Head of caudate nucleus (tissue), 42 donors: Measurements from ENCODE around the gene MLIP.
A peak's percentile ranks its signal among the peaks of the same experiment; 100 is the strongest.

ENCODE experiments used
- DNase-seq, 42 donors: peaks; one replicate each; pipeline versions ENCODE4 v3.0.0 to v3.0.0-alpha.2; 2020 to 2021; ENCODE audit warnings: mixed read lengths in 7 of 42
- intact Hi-C: fragments of 100-400 bp; cut with DNase I; formaldehyde crosslinking; loops from one replicate; pipeline ENCODE4 v1.15.0; 2022

Gene MLIP

DNA sequence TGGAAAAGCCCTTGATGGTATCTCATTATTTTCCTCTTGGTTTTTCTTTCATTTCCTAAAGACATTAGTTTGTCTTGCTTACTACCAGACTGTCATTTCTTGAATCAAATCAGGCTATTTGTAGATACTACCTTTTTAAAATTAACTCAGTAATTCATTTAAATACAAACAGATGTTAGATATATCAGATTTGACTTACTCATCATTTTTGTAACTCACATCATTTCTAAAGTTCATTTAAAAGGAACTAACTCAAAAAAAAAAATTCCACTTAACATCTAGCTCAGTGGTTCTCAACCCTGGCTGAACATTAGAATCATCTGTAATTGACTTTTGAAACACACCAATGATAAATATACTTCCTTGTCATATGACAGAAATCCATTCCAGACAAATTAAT lies 148.8 kb downstream of the MLIP start:
- no peak for DNase-seq
- intact Hi-C loops: no loop called here

DNA sequence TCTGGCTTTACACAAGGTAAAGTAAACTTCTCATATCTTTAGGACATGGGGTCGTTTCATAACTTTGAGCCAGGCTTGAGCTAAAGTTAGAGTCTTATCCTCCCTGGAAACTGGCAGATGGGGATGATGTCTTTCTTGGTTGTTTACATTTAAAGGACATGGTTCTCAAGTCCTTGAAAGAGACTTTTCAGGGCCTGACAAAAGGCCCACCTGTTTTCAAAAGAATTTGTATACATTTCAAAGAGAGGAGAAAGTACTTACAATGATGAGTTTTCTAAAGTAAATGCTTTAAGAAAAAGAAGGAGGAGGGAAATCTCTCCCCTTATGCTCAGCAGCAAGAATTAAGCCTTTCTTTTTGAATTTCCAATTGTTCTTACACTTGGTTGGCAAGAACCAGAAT lies 151.3 kb downstream of the MLIP start:
- DNase-seq: no peak
- intact Hi-C loops: no loop called here

DNA sequence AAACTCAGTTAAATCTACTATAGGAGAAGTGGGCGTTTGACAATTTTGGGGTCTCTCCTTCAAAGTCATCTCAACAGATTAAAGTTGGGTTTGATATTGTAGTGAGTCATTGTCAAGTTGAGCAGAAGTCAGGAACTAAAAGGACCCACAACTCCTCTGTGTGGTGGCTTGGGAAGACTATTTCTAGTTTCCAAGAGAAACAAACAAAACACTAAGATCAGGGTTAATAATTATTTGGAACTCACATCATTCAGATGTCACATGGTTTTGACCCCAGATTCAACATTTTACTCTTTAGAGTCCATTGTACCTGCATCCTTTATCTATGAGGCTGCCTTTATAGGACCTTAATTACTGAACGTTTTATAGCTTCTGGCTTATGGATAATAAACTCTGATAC lies 151.7 kb downstream of the MLIP start:
- DNase-seq: no peak
- intact Hi-C loops: no loop called here

DNA sequence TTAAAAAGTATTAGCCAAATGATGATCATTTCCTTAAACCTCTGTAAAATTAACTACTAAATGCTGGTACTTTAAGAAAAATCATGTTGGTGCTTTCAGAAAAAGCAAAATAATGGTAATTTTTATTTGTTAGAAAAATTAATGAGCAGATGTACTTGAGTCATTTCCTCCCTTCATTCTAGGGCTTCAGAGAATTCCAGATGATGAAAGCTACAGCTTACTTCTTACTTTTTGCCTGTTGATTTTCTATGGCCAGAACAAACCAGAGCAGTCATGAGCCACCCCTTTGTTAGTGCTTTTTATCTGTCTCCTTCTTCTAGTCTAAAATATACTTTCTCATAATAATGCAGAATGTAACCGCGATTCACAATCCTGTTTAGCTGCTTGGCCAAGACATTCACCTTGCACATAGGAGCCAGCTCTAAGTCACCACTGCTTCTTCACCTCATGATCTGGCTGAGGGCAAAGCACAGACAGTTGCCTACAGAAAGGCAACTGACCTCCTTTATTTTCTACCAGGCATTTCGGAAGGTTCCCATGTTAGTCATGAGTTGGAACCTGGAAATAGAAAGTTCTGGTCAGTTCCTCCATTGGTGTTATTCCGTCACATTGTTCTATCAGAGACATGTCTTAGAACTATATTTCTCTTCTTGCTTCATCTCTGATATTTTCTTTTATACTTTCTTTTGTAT lies 153.5 kb downstream of the MLIP start:
- no peak for DNase-seq
- intact Hi-C loops: no loop called here

DNA sequence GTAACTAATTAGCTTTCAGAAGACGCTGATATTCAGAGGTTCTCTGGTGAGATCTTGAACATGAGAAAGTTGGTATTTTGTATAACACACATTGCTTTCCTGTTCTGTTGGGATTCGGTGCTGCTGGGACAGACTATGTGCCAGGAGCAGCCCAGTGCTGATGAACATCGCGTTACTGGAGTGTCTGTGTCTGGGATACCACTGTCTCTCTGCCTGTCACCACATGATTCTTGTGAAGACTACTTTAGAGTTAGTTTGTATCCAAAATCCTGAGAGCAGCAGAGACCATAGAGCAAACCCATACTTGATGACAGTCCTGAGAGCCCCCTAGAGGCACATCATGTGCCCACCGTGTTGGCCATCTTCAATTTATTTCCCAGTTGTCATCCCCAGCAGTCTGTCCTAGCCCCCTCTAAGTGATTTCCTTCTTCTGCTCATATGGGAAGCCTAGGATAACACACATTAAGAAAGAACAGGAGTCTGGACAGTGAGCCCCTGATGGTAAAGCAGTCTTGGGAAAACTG lies 155.2 kb downstream of the MLIP start:
- intact Hi-C loops: no loop called here
- no peak for DNase-seq

DNA sequence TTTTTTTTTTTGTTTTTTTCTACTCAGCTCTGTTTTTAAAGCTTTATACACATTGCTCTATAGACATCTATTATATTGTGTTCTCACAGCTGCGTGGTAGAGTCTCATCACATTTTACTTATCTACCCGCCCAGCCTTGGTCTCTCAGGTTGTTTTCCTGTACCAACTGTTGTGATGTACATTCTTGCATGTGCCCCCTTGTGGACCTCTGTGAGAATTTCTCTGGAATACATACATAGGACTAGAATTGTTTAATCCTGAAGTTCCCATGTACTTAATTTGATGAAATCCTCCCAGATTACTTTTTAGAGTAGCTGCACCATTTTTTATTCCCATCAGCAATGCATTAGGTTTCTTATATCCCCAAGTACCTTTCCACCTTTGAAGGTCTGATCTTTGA lies 156.6 kb downstream of the MLIP start:
- intact Hi-C loops: no loop called here
- peak in 2 of 42 donors; percentile 12 for DNase-seq

DNA sequence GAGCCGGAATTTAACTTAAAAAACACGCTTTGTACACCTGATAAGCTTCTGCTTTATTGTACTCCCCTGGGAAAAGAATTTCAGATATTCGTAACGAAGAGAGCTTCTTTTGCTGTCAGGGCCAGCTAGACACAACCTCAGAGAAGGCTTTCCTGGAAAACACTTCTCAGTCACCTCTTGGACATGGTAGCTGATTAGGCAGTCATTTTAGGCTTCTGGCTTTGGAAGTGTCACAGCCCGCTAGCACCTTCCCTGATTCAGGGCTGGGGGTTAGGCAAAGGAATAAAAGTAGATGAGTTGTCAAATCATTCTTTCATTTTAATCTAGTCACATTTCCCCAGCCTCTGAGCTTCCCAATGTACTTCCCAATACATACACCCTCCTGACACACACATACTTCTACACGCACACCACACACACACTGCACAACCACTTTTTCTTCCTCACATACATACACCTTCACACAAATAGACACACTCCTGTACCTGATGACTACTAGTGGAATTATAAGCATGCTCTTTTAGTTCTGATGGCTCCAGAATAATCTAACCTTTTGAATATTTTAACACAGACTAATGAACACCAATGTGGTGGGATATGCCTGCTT lies 162.1 kb downstream of the MLIP start:
- DNase-seq: no peak
- intact Hi-C loops: no loop called here

DNA sequence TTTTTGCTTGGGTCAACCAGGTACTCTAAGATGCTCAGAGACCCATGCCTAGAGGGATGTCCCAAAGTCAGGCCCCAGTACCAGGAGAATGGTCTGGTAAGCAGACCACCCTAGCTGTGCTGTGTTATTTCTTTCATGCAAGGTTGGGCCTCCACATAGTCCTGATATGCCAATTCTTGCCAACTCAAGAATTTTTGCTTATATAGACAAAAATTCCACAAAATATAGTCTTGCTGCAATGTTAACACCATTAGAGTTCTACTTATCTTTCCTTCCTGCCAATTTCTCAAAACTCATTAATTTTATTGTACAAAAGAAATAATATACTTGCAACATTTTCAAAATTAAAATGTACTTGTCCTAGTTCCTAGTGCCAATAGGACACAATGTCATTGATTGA lies 163.1 kb downstream of the MLIP start:
- DNase-seq: no peak
- intact Hi-C loops: no loop called here

DNA sequence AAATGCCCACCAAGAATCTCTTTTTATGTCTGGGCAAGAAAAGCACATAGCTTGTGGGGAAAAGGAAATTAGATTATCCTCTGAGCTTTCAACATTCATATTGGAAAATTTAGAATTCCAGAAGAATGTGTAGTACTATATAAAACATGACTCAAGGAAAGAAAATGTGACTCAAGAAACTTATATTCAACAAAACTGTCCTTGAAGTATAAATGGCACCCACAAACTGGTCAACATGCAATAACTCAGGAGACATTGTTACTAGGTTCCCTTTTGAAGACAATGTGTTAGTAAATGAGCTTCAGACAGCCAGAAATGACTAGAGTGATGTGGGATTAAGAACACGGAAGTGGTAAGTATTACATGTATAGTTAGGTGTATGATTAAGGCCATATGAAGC lies 170.9 kb downstream of the MLIP start:
- intact Hi-C loops: no loop called here
- DNase-seq: no peak

DNA sequence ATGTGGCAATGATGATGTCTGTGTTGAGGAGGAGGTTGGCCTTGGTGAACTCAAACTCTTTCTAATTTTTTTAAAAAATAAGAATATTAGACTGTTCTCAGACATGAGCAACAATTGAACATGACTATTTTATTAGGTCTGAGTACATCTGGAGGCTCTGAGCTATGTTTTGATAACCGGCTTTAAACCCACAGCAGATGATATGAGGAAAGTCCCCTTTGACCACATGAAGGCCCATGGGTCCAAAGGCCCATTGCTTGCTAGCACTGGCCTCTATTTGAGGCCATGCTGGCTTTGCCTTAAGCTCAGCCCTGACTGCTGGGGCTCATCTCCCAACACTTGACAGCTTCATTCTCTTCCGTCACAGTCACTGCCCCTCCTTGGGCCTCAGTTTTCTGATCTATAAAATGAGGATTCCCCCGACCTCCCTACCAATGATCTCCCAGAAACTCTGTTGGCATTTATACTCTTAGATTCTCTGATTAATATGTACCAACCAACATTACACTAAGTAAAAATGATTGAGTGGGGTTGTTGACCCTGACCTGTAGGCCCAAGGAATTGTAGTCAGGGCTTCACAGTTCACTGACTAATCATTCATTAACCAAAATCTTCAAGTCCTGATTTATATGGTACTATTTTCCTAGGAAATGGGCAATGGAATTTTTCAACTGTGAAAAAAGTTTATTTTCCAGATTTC lies 173.1 kb downstream of the MLIP start:
- no peak for DNase-seq
- intact Hi-C loops: no loop called here

DNA sequence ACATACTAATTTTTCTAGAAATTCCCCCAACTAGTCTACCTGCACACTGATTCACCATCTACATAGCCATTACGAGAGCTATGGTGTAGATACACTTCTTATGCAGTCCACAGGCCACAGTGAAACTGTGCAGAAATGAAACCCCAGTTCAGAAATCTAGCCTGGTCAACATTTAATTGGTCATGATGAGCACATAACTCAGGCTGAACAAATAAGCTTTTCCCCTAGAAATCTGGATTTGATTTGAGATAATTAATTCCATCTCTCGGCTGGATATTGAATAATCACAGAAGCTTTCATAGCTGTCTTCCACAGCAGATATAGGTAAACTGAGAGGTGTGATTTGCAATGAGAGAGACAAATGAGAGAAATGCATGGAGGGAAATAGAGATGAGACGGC lies 174.4 kb downstream of the MLIP start:
- DNase-seq: no peak
- intact Hi-C loops: no loop called here

DNA sequence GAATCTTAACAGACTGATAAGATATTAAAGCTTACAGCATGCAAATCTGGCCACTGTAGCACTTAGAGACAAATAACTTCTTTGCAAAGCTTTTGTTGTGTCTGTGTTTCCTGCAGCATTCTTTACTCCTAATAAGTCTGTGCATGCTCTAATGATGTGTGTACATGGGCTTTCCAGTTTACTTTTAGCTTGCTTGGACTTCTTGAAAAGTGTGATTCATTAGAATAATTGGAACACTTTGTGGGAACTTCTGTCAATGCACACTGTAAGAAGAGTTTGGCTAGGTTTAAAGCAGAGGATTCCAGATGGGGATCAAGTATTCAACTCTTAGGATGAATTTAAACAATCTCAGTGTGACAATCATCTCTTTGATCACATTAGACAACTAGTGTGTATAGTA lies 174.9 kb downstream of the MLIP start:
- no peak for DNase-seq
- intact Hi-C loops: no loop called here

DNA sequence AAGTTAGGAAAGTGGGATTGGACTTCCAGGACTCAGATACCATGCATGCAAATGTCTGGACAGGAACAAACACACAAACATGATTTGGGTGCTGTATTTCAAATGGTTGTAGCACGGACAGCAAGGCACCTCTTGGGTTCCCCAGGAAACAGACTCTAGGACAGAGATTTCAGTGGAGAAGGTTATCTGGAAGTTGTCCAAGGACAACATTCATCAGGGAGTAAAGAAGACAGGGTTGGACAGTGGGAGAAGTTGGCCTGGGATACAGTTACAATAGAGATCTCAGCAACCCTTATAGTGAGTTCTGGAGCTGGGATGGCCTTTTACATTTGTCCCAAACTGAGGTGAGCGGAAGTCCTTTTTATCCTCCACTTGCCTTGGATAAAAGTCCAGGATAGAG lies 177.2 kb downstream of the MLIP start:
- no peak for DNase-seq
- intact Hi-C loops: no loop called here

DNA sequence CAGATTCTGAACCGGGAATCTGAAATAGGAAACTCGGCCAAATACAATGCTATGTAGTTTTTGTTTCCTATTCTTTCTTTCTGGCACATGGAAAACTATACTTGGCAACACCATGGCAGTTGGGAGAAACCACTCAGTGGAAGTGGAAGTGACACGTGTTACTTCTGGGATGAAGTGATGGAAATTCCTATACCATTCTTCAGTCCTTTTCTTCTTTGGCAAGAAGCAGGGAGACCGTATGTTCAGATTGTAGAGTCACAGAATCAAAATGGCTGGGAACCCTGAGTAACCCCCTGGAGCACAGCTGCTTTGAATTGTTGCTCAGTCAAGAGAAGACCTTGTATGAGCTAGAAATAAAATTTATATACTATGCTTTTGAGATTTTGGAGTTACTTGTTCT lies 178.2 kb downstream of the MLIP start:
- intact Hi-C loops: no loop called here

DNA sequence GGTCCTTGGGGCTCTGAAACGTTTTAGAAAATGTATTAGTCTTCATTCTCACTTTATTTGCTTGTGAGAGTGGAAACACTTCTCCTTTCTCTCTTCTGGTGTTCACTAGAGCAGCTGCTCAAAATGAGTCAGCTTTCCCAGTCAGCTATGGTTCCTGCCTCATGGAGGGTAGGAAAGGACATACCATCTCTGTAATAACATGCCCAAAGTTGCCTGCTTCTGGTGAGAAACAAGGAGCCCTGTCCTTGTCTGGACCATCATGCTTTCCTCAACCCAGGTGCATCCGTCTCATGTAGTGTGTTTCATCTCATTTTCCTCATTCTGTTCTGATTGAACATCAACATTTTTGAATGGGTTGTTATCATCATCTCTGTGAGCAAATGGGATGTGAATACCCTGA lies 179.9 kb downstream of the MLIP start:
- peak in 6 of 42 donors; percentile 1 to 39 (median 8) for DNase-seq
- intact Hi-C loops: loop anchor here (5.0 kb wide), 1 partner anchor 136 kb away; no protein-coding TSS in a partner anchor

More for the DNA sequence above, 178.2 kb downstream of the MLIP start:
- no peak for DNase-seq

DNA sequence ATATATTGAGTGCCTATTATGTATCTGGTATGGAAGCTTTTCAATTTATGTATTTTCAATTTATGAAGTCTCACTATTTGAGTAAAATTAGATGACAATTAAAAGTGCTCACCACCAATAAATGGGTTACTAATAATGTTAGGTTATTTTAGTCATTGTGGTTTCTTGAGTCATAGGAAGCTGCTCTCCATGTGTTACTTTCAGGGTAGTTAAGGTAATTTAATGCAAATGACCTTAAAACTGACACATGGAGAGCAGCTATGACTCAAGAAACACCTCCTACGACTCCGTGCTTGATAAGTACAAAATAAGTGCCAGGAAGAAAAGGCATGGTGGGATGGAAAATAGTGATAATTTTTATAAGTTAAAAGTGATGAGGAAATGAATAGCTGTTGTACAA lies 180.5 kb downstream of the MLIP start:
- intact Hi-C loops: loop anchor here (5.0 kb wide), 1 partner anchor 136 kb away; no protein-coding TSS in a partner anchor
- peak in 5 of 42 donors; percentile 4 to 44 (median 32) for DNase-seq

DNA sequence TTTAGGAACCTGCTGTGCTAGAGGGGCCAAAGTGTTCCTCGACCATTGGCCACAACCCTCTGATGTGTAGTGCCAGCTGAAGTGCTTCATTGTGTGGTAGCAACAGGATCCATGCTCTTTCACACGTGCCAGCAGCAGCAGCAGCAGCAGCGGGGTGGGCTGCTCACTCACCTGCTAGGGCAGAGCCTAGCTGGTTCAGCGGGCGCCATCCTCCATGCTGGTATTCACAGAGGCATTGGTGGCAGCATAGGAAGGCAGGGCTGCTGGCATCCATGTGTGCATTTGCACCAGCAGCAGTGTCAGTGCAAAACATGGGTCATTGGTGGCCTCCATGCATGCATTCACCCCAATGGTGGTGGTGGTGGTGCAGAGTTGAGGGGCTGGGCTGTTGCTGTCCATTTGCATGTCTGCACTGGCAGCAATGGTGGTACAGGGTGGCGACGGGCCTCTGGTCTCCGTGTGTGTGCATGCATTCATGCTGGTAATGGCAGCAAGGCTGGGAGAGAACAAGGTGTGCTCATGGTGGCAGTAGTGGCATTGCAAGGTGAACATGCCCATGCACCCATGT lies 183.8 kb downstream of the MLIP start:
- intact Hi-C loops: loop anchor here (5.0 kb wide), 1 partner anchor 132 kb away; no protein-coding TSS in a partner anchor

DNA sequence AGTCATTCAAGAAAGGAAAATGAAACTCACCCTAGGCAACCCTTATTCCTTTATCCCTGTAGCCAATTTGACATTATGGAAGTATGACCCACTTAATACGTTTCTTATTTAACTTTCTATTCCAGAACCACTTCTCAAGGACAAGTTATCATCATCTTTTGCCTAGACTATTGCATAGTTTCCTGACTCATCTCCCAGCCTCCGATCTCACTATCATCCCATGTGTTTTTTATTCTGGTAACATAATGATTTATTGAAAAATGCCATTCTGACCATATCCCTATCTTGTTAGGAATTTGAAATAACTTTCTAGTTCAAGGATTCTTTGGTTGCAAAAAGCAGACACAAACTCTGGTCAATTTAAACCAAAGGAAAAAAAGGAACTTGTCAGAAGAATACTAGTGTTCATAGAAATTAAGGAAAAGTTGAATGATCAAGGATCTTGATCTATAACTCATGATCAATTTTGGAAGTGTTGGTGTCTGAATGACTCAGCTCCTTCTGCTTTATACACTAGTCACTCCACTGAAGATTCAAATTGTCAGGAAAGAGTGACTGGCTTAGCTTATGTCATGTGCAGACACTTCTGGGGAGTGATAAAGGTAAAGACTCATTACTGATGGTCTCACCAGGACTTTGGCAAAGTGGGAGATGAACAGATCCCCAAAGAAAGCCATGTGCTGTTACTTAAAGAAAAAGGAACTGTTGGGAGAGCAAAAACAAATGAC lies 188.5 kb downstream of the MLIP start:
- intact Hi-C loops: no loop called here
- DNase-seq: no peak

More for the DNA sequence above, 183.8 kb downstream of the MLIP start:
- no peak for DNase-seq

DNA sequence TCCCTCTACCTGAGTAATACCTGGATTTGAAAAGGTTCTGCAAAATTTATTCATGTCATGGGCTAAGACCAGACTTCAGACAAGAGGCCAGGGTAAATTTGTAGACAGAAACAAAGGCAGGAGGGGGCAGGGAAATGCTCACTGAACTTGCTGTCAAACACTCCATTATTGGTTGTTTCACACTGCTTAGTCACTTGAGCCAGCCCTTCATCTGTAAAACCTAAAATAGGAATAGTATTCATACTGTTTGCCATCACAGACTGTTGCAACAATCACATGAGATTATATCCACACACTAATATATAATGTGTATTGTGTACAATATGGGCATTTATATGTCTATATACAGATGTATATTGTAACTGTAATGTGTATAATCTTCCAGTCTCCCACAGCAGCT lies 190.5 kb downstream of the MLIP start:
- intact Hi-C loops: no loop called here

More for the DNA sequence above, 190.5 kb downstream of the MLIP start:
- DNase-seq: no peak
